Measurements from ENCODE around the gene LRTM2. TPM values are rescaled to one million over a fixed set of nuclear protein-coding genes. Genes with fewer than 3 reads are reported as not detected.
"Not testable (repeated sequence)": the region's sequence is repeated elsewhere in the genome, so short reads cannot be mapped to it uniquely, and the experiment has no call there.

LRTM2 gene
- polyA plus RNA-seq, 10 donors, result 0.08 to 0.63 (median 0.27) TPM; not detected in 1

DNA sequence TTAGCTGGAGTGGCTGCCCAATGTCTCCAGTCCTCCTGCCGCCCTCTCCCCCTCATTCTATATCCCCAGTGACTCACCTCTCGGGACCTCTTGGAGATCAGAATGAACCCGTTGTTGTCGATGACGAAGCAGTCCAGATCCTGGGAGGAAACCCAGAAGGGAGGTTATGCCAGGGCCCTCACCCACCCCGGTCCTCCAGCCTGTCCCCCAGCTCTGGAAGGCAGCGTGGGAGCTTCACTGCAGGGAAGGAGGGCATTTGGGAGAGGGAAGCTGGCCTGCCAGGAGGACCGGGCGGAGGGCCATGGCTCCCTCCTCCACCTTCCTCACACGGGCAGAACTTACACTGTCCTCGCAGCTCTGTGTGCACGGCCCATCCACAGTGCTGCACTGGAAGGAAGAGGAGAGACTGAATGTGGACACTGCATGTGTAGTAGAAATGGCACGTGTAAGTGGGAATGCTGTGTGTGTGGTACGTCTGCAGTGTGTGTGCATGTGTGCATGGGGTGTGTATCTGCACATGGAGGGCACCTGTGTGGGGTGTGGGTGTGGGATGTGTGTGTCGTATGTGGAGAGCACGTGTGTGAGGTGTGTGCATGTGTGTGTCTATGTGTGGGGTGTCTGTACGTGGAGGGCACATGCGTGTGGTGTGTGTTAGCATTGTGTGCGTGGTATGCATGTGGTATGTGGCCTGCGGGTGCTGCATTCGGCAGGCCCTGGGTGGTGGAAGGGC lies 10.0 kb upstream of the LRTM2 start:
- no peak for DNase-seq

DNA sequence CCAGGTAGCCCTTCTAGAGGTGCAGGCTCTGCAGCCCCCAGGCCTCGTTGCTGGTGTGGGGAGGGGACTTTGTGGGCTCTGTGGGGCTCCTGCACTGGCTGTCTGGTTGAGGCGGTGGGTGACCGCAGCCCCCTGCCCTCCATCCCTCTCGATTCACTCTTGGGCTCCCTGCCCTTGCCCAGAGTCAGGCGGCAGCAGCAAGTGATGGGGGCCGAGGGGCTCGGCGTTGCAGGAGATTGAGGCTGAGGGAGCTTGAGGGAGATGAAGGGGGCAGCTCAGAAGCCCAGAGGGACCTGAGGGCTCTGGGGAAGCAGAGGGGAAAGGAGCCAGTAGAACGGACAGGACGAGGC lies 9.5 kb upstream of the LRTM2 start:
- no peak for DNase-seq

DNA sequence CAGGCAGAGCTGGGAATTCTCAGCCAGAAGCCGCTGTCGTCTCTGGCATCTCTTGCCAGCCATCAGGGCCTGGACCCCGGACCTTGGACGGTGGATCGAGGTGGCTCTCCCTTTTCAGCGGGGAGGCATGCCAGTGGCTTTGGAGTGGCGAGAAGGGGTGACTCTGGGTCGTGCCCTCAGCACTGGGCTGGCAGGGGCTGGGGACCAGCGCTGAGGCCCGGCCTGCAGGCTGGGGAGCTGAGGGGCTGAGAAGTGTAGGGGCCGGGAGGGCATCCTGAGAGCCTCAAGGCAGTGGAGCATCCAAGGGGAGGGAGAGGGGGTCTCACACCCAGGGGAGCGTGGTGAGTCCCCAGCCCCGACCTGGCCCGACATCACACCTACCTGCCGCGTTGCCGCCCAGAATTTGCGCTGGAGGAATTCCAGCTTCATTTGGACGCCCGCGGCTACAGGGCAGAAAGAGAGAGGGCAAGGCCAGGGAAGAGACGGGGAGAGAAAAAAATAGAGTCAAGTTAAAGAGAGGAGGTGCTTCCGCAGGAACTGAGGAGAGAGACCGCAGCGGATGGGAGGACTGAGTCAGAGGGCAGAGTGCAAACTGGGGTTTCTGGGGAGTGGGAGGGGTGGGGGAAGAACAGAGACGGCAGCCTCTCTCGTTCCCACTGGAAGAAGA lies 9.0 kb upstream of the LRTM2 start:
- DNase-seq, result no peak

DNA sequence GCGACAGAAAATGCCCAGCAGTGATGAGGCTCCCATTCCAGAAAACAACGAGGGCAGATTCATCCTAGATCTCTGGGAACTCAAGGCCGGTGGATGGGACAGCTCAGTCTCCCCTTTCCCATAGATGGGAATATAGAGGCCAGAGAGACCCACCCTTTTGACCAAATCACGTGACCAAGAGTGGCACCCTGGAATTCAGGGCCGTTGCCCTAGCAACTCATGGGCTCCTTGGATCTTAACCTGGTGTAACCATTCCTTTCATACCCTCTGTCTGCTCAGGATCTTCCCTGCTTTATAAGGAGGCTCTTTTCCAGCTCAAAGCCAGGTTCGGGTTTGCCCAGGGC lies 8.4 kb upstream of the LRTM2 start:
- DNase-seq, result no peak

DNA sequence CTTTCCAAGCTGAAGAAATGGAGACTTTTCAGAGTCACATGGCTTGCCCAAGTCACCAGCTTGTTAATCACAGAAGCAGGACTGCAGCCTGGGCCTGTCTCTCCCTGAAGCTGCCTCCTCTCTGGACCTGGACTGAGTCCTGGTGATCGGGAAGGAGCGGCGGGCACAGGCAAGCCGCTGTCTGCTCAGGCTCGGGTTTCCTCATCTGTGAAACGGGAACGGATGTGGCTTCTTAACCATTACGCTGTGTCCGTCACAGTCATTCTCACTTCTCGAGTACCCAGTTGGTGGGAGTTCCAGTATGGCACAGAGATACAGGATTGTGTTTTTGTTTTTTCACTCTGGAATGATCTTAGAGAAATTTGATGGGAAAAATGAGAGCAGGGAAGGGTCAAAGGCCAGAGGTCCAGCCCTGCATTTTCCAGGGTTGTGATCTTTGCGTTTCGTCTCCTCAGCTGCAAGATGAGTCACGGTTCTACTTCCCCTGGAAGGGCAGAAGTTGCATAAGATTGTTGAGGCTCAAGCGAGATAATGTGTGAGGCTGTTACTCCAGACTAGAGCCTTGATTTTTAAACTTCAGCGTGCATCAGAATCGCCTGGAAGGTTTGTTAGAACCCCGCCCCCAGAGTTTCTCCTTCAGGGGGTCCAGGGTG lies 7.6 kb upstream of the LRTM2 start:
- DNase-seq, result no peak

GRCh38 chr12:1814266-1814665 lies 6.1 kb upstream of the LRTM2 start:
- DNase-seq, result no peak

DNA sequence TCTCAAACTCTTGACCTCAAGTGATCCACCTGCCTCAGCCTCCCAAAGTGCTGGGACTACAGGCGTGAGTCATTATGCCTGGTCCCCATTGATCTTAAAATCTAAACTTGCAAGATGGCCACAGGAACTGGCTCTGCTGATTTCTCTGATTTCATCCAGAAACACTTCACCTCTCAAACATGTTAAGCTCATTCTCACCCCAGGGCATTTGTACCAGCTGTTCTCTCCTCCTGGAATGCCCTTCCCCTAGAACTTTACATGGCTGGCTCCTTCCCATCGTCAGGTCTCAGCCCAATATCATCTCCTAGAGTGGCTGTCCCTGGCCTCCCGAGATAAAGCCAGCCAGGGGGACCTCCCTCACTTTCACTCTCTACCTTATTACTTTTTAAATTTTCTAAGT lies 5.3 kb upstream of the LRTM2 start:
- DNase-seq, result no peak

GRCh38 chr12:1815814-1816729 lies 4.3 kb upstream of the LRTM2 start:
- no peak for DNase-seq

- DNase-seq, result no peak
These were observed 3.5 kb upstream of the LRTM2 start for GRCh38 chr12:1816730-1817348.

DNA sequence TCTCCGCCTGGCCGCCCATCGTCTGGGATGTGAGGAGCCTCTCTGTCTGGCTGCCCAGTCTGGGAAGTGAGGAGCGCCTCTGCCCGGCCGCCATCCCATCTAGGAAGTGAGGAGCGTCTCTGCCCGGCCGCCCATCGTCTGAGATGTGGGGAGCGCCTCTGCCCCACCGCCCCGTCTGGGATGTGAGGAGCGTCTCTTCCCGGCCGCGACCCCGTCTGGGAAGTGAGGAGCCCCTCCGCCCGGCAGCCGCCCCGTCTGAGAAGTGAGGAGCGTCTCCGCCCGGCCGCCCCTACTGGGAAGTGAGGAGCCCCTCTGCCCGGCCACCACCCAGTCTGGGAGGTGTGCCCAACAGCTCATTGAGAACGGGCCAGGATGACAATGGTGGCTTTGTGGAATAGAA lies 2.4 kb upstream of the LRTM2 start:
- not testable (repeated sequence) for DNase-seq

DNA sequence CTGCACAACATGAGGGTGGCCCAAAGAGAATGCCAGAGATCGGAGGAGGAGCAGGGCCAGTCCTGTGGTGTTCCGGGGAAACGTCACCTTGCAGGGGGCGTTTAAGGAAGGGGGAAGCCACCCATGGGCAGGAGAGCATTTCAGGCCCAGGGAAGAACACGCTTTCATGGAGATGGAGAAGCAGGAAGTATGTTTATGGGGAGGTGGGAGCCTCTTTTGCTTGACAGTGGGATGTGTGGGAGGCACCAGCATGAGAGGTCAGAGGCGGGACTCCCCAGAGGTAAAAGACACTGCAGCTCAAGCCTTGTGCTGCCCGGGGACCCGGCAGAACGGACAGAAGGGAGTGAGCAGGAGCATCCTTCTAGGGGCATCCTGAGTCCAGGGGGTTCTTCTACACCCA lies 1.3 kb upstream of the LRTM2 start:
- no peak for DNase-seq

GRCh38 chr12:1819571-1819970 lies 794 bp upstream of the LRTM2 start:
- no peak for DNase-seq

- DNase-seq, result no peak
These were observed 529 bp downstream of the LRTM2 start for GRCh38 chr12:1820896-1821291.

GRCh38 chr12:1821805-1822204 lies 1.4 kb downstream of the LRTM2 start:
- DNase-seq, result no peak

DNA sequence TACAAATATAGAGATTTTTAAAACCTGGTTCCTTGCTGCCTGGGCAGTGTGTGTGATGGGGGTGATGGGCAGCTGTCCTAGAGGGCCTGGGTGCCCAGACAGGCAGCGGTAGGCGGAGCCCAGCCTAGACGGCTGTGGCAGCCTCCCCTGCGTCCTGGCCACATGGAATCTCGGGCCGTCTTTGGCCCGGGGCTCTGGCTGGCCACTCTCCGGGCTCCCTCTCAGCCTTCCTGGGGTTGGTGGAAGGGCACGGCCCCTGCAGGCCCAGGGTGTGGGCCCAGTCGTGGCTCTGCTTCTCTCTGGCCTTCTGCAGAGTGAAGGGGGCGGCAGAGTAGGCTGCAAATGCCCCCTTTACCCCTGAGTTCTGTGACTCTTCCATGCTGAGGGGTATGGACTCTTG lies 2.3 kb downstream of the LRTM2 start:
- DNase-seq, result no peak

- no peak for DNase-seq
These were observed 2.9 kb downstream of the LRTM2 start for GRCh38 chr12:1823237-1823636.

DNA sequence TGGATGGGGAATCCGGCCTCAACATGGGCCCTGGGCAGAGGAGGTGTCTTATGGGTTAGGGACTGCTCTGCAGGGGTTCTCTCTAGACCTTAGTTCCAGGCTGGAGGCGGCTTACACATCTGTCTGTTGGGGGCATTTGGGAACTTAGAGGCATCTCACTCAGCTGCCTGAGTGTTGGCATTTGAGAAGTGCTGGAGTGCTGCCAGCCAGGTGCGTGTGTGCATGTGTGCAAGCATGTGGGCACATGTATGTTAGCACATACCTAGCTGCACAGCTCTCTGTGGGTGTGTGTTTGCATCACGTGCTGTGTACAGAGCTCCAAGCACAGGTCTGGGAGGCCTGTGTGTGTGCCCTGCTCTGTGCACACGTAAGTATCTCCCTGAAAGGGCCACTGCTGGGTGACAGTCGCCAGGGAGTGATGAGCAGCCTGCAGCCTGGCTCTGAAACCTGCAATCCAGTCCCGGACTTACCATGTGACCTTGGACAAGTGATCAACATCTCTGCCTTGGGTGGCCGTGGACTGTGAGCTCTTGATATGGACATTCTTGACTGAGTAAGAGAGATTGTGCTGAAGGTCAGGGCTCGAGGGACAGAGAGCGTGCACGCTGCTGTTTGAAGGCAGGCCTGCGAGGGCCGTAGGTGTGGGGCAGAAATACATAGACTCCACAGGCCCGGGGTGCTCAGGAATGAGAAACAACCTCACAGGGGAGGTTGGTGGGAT lies 5.2 kb downstream of the LRTM2 start:
- no peak for DNase-seq

DNA sequence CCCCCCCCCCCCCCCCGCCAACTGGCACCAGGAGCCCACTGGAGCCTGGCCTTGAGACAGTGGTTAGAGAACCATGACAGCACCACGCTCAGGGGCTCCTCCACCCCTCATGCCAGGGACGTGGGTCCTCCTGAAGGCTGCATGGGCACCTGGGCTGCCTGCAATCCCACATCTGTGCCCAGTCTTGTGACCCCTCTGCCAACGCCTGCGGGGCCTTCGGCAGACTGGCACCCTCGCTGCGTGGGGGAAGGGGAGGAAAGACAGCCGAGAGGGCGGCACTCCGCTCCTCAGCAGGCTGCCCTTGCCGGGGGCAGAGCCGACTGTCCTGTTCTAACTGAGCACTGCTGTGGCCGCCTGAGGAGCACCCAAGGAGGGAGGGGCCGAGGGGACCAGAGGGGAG lies 6.0 kb downstream of the LRTM2 start:
- DNase-seq, result no peak

DNA sequence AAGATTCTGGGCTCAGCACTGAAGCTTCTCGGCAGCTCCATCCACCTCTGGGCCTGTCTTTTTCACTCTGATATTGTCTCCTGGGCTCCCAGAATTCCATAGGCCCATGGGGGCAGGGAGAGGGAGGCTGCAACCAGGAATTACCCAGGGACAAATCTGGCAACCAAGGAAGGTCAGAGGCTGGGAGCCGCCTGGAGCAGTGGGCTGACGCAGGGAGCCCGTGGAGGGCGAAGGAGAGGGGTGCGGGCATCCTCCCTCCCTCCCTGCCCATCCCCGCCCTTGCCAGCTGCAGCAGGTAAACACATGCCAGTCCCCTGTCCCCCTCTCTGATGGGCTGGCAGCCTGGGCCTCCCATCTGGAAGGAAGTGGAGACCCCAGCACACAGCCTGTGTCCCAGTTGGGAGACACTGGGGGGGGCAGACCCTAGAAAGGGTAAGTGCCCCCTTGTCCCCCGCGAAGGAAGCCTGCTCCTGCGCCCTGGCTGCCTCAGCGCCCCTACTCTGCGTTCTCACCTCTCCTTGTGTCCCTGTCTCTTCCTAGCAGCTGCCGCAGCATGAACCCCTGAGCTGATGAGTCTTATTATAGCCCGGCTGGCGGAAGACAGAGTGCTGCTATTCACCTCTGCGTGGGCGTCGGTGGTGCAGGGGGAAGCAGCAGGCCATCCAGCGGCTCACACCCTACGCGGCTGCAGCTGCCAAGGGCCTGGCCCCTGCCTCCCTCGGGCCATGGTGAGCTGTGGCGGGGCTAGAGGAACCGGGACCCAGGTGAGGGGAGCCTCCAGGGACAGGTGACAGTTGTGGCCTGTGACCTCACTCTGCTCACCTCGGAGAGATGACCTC lies 6.7 kb downstream of the LRTM2 start:
- no peak for DNase-seq
